HG03571 (cell line): ENCODE results near the gene STAG1.
"Not testable (repeated sequence)": the region's sequence is repeated elsewhere in the genome, so short reads cannot be mapped to it uniquely, and the experiment has no call there.

Experiments used
- ATAC-seq: cut with Tn5 transposase; IDR thresholded peaks from one replicate; pipeline ENCODE4 v1.9.1; 2021; ENCODE audit not compliant: unreplicated experiment

The STAG1 gene

DNA sequence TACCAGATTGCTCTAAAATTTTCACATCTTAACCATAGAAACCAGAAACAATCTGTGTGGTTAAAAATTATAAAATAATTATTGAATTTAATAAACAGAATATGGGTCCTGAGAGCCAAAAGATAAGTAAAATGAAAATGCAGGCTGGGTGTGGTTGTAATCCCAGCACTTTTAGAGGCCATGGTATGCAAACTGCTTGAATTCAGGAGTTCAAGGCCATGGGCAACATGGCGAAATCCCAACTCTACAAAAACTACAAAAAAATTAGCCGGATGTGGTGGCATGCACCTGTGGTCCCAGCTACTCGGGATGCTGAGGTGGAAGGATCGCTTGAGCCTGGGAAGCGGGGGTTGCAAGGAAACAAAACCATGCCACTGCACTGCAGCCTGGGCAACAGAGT is 236.1 kb downstream of the STAG1 start:
- no peak for ATAC-seq

- not testable (repeated sequence) for ATAC-seq
Observed at GRCh38 chr3:136514533-136514932, 237.6 kb downstream of the STAG1 start.

DNA sequence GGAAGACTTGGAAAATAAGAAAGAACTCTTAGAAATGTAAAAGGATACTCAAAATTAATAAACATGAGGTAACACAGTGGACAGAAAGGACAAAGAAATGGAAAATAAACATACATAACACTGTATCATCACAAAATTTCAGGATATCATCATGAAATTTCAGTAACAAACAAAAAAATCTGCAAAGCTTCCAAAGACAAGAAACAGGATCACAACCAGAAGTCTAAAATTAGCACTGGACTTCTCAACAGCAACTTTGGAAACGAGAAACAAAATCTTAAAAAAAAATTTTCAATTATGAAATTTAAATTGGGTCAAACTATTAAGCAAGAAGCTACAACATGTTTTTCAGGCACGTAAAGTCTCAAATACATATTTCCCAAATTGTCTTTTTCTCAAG is 238.8 kb downstream of the STAG1 start:
- ATAC-seq: no peak

GRCh38 chr3:136512381-136512780 is 239.8 kb downstream of the STAG1 start:
- ATAC-seq: no peak

DNA sequence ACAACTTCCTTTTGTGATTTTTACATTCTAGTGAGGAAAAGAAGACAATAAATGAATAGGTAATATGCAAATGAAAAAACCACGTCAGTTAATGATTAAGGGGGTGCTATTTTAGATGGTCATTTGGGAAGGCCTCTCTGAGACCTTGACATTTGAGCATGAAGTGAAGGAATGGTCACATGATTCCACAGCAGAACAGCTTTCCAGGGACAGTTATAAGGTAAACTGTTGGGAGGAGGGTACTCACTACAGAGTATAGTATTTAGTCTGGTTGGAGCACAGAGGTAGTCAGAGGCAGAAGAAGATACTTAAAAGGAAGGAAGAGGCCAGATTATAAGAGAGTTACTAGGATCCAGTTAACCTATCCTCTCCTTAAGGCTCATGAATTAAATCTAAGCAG is 246.5 kb downstream of the STAG1 start:
- ATAC-seq: no peak

DNA sequence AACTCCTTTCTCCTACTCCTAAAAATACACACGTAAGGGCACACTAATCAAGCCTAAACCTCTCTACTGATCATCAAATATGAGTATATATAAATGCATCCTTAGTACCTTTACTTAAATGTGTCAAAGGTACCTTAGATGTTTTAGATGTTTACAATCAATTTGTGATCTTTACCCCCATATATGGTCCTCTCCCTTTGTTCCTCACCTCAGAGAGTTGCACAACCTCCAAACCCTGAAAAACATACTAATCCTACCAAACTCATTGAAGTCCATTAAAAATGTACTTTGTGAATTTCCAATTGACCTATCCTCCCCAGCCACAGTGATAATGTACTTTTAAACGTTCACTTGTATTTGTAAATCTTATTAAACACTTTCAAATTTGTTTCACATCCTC is 249.1 kb downstream of the STAG1 start:
- ATAC-seq: no peak

DNA sequence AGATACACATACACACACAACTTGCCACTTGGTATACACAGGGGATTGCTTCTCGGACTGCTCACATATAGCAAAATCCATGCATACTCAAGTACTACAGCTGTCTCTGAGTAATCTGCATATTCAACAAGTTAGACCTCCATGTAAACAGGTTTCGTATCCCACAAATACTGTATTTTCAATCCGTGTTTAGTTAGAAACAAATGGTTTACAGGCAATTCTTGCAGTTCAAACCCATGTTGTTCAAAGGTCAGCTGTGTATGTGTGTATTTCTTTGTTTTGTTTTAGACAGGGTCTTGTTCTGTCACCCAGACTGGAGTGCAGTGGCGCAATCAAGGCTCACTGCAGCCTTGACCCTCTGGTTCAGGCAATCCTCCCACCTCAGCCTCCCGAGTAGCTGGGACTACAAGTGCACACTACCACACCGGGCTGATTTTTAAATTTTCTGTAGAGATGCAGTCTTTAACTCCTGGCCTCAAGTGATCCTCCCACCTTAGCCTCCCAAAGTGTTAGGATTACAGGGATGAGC is 253.2 kb downstream of the STAG1 start:
- no peak for ATAC-seq

GRCh38 chr3:136495213-136495612 is 257.0 kb downstream of the STAG1 start:
- no peak for ATAC-seq

GRCh38 chr3:136490646-136491405 is 261.4 kb downstream of the STAG1 start:
- ATAC-seq: no peak

GRCh38 chr3:136485777-136486176 is 266.4 kb downstream of the STAG1 start:
- no peak for ATAC-seq

GRCh38 chr3:136476280-136476679 is 275.9 kb downstream of the STAG1 start:
- no peak for ATAC-seq

GRCh38 chr3:136474876-136475275 is 277.3 kb downstream of the STAG1 start:
- ATAC-seq: not testable (repeated sequence)

GRCh38 chr3:136473716-136474326 is 278.4 kb downstream of the STAG1 start:
- no peak for ATAC-seq

DNA sequence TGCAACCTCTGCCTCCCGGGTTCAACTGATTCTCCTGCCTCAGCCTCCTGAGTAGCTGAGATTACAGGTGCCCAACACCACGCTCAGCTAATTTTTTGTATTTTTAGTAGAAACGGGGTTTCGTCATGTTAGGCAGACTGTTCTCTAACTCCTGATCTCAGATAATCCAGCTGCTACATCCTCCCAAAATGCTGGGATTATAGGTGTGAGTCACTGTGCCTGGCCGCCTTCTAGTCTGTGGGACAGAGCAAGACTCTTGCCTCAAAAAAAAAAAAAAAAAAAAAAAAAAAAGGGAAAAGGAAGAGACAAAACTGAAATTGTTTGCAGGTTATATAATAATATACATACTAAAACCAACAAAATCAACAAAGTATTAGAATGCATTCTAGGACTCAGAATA is 286.9 kb downstream of the STAG1 start:
- ATAC-seq: no peak

DNA sequence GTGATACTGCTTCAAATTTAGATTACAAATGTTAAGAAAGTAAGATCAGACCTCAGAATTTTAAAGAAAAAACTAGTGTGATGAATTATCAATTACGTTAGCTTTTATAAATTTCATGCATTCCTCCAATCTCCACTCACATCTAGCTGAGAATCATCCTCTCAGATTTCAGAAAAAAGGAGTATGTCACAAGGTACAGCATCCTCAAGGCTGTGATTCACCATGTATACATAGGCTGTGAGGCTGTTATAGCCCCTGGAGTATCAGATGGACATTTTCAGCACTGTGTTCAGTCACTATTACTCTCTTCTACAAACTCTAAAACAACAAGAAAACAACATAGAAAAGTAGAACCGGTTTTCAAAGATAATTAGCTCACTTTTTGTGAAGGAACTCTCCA is 287.7 kb downstream of the STAG1 start:
- no peak for ATAC-seq

- no peak for ATAC-seq
Observed at GRCh38 chr3:136463170-136463569, 289.0 kb downstream of the STAG1 start.

DNA sequence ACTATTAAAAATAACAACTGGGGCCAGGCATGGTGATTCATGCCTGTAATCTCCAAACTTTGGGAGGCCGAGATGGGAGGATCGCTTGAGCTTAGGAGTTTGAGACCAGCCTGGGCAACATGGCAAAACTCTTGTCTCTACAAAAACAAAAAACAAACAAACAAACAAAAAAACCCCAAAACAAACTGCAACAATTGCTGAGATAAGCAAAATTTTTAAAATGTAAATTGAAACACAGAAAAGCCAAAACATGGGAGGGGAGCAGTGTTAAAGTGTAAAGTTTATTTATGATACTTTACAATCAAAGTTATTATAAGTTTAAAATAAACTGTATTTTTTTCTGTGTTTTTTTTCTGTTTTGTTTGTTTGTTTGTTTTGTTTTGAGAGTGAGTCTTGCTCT is 294.4 kb downstream of the STAG1 start:
- no peak for ATAC-seq

DNA sequence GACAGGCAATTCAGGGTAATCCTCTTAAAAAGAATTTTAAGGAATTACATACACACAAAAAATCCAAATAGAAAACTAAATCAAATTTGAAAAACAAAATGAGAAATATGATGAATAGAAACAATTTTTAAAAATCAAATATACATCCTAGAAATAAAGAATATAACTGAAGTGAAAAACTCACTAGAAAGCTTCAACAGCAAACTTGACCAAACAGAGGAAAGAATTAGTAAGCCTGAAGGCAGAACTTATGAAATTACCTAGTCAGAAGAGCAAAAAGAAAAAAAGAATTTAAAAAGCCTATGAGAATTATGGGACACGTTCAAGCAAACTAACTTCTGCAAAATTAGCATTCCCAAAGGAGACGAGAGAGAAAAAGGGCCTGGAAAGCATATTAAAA is 296.0 kb downstream of the STAG1 start:
- ATAC-seq: no peak

- ATAC-seq: no peak
Observed at GRCh38 chr3:136444581-136444980, 307.6 kb downstream of the STAG1 start.

GRCh38 chr3:136437043-136437442 is 315.1 kb downstream of the STAG1 start:
- no peak for ATAC-seq

DNA sequence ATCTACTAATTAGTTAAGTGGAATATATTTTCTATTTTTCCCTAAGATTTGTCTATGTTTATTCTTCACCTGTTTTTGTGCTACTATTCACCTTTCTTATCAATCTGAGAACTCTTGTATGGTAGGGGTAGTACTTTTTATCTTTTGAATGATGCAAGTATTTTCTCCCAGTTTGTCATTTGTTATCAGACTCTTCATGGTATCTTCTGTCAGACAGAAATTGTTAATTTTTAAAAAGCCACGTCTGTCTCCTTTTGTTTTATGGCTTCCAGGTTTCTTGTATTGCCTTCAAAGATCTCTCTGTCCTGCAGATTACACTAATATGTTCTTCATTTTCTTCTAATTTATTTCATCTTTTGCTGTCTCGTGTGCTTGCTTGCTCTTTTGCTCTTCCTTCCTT is 317.7 kb downstream of the STAG1 start:
- ATAC-seq: no peak

DNA sequence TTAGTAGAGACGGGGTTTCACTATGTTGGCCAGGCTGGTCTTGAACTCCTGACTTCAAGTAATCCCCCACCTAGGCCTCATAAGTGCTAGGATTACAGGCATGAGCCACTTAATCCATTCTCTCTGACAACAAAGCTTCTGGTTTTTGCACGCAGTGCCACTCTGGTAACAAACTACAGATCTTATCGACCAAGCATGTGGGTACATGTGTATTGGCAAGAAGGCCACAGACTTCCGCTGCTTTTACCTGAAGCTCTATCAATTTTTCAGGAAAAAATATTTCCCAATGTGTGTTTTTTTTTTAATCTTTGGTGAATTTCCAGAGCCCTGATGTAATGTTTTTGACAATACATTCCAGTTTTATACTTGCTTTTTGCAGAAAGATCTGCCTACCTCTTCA is 319.5 kb downstream of the STAG1 start:
- no peak for ATAC-seq

GRCh38 chr3:136428167-136428566 is 324.0 kb downstream of the STAG1 start:
- no peak for ATAC-seq
